Endometrial microvascular endothelial cells (primary cell): ENCODE results near the gene STK40. TPM values are rescaled to one million over a fixed set of nuclear protein-coding genes. Genes with fewer than 3 reads are reported as not detected.

Experiments
- in situ Hi-C: cut with HindIII; loops from 2 replicates; pipeline ENCODE4 v1.10.0; 2017; ENCODE audit warnings: low sequenced_read_pairs, low pct_unique_long_range_greater_than_20kb; ENCODE audit errors: inconsistent ontology term
- total RNA-seq: library from RNA; depleted of rRNA; stranded (reverse); fragments of >200 nt; gene quantifications from one replicate; pipeline ENCODE4 v1.2.3, GENCODE V29; 2015; ENCODE audit errors: inconsistent ontology term

The STK40 gene
- total RNA-seq, 1 donor from 2014 or later = 29.4 TPM

DNA sequence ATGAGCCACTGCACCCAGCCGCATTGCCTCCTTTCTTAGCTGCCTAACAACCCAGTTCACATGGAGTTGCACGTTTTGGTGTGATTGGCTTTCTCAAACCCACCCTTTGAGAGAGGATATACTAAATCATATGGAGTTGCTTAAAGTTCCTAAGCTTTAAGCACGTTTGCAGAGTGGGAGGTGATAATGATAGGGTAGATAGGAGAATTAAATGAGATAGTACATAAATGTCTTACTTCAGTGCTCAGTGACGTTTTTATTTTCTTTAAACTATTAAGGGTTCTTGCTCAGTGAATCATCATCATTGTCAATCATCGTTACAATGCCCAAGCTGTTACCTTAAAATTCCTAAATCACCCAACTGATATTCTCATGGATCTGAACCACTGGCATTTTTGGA, 82.5 kb downstream of the STK40 start:
- in situ Hi-C loops = no loop called here

DNA sequence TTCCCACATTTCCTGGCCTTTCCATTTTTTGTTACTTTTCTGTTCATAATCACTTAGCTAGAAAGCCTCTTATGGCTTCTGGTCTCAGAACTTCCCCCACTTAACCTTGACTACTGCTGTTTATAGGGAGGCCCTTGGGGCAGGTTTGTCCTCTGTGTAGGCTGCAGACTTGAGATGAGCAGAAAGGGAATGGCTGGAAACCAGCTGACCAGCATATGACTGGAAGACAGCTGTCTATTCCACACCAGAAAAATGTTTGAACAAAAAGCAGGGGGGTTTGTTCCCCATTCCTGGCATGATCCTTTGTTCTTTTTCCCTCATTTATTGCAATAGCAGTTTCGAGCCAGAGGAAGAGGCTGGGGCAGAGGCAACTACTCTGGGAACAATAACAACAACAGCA, 84.5 kb downstream of the STK40 start:
- in situ Hi-C loops = no loop called here

DNA sequence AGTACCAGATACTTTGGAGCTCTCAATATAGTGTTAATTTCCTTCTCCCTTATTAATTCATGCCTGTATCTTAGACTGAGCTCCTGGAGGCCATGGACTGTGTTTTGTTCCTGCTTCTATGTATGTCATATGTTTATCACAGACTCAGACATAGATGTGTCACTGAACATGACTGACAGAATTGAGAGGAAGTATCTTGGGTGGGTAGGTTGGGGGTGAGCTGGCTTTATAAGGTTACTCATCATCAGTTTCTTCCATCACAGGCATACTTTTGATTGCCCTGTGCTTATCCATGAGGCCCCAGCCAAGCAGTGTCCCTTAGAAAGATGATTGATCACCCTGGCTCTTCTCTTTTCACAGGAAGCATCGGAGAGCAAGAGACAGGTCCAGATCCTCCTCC, 85.2 kb downstream of the STK40 start:
- in situ Hi-C loops = no loop called here

DNA sequence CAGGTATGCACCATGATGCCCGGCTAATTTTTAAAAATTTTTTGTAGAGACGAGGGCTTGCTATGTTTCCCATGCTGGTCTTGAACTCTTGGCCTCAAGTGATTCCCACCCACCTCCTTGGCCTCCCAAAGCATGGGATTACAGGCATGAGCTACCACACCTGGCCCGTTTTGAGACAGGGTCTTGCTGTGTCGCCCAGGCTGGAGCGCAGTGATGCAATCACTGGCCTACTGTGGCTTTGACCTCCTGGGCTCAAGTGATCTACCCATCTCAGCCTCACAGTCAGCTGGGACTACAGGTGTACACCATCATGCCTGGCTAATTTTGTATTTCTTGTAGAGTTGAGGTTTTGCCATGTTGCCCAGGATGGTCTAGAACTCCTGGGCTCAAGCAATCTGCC, 87.1 kb downstream of the STK40 start:
- in situ Hi-C loops = loop anchor here (25.0 kb wide), 1 partner anchor 161 kb away; the partner anchor contains the start of genes COL8A2 and TRAPPC3

DNA sequence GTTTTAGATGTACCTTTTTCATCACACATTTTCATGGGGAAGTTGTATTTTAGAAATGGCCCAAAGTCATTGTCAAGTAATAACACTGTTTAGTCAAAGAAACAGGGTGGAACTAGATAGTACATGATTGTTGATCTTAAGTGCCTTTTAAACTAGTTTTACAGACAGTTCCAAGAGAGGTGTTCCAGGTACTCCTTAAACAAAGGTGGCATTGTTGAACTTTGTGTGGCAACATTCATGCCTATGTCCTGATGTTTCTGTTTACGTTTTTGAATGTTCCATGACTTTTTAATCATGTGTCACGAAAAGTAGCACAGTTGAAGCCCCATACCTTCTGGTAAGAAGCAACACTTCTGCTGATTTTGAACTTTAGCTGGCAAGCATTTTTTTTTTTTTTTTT, 88.7 kb downstream of the STK40 start:
- in situ Hi-C loops = loop anchor here (25.0 kb wide), 1 partner anchor 160 kb away; the partner anchor contains the start of genes COL8A2 and TRAPPC3

DNA sequence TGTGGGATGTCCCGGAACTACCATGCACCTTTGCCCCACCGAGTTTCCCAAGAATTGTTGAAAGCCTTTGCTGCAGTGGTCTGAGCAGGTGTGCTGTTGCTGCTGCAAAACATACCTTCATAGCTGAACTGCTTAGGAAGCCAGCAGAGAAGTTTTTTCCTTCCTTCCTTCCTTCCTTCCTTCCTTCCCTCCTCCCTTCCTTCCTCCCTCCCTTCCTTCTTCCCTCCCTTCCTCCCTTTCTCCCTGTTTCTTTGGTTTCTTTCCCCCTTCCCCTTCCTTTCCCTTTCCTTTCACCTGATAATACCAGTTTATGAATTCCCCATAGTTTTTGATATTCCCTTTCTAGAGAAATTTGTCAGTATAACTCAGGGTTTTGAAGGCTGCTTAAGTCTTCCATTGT, 90.3 kb downstream of the STK40 start:
- in situ Hi-C loops = loop anchor here (25.0 kb wide), 1 partner anchor 158 kb away; the partner anchor contains the start of genes COL8A2 and TRAPPC3

Other genes starting within 250 kb of the STK40 start
- gene TRAPPC3, start 236.4 kb downstream of the STK40 start, total RNA-seq = 148 TPM
- gene MAP7D1, start 229.8 kb downstream of the STK40 start, total RNA-seq = 199 TPM
- gene THRAP3, start 161.5 kb downstream of the STK40 start, total RNA-seq = 124 TPM
- gene SH3D21, start 79.6 kb downstream of the STK40 start, total RNA-seq = 0.84 TPM
- gene EVA1B, start 62.3 kb downstream of the STK40 start, total RNA-seq = 86.7 TPM
- gene LSM10, start 12.0 kb upstream of the STK40 start, total RNA-seq = 68.4 TPM
- gene OSCP1, start 64.5 kb upstream of the STK40 start, total RNA-seq = 7.9 TPM
- 85.2 TPM for gene MRPS15, start 78.5 kb upstream of the STK40 start, total RNA-seq
- not detected for gene CSF3R, start 97.0 kb upstream of the STK40 start, total RNA-seq